HCT116 (cell line): Measurements from ENCODE around the gene ADGRD1. TPM values are rescaled to one million over a fixed set of nuclear protein-coding genes. Genes with fewer than 3 reads are reported as not detected.

Source experiments
- ATAC-seq: fragments of 200-7000 bp; cut with Tn5 transposase; 2 replicates; pipeline ENCODE4 v1.9.1; 2020; ENCODE audit warnings: mild to moderate bottlenecking, moderate library complexity
- BruUV-seq: library from RNA; stranded (reverse); fragments of 400-500 nt; replicated peaks from 2 replicates; lab custom pipeline; 2021; lab: Mats Ljungman, UMichigan
- CTCF ChIA-PET: fragments of 300-600 bp; sonication (Branson Sonifier 250); formaldehyde crosslinking; loops from one replicate; lab custom pipeline; 2021; ENCODE audit warnings: antibody characterized with exemption; lab: Charles Lee
- POLR2A ChIA-PET: fragments of 300-600, 350-600 bp; sonication (Branson Sonifier 250); formaldehyde crosslinking; loops from one replicate; lab custom pipeline; 2021; ENCODE audit warnings: antibody characterized with exemption; lab: Charles Lee
- RAD21 ChIA-PET, 2 experiments: fragments of 300-600 bp; sonication (Branson Sonifier 250); formaldehyde crosslinking; loops; one replicate each; lab custom pipeline; 2023; ENCODE audit warnings: low total read pairs in 2 of 2; ENCODE audit not compliant: uncharacterized antibody in 2 of 2, unreplicated experiment in 2 of 2, low non-redundant PET in 1 of 2; lab: Charles Lee
- DNase-seq: peaks from one replicate; pipeline ENCODE4 v3.0.0-alpha.2; 2010; ENCODE audit warnings: low read depth, low spot score
- H2AFZ ChIP-seq: fragments of 200-600 bp; shearing (Covaris generic), sonication (generic); 2 replicates; pipeline ENCODE4 v1.6.1; 2017; ENCODE audit warnings: low read depth, mixed run types, mixed read lengths, antibody characterized with exemption, low read length; ENCODE audit not compliant: poor library complexity, severe bottlenecking
- H3K27ac ChIP-seq: 2 replicates; pipeline ENCODE4 v1.5.1; 2012; ENCODE audit warnings: low read depth, low read length
- H3K27me3 ChIP-seq: fragments of 200-600 bp; sonication (generic); 2 replicates; pipeline ENCODE4 v1.6.1; 2016; ENCODE audit warnings: mixed run types, low read length, mixed read lengths; ENCODE audit not compliant: insufficient read depth
- H3K36me3 ChIP-seq, 2 experiments: fragments of 200-500 bp in 1 of 2; fragments of 200-600 bp in 1 of 2; sonication (Bioruptor generic) in 1 of 2; sonication (generic) in 1 of 2; 2 replicates each; pipeline versions ENCODE4 v1.5.1 to v1.6.1; 2014 to 2016; ENCODE audit warnings: low read length in 2 of 2, inconsistent platforms in 1 of 2, mixed read lengths in 1 of 2, mixed run types in 1 of 2; ENCODE audit not compliant: insufficient read depth in 2 of 2, control insufficient read depth in 1 of 2
- H3K4me1 ChIP-seq, 2 experiments: fragments of 200-600 bp in 1 of 2; sonication (generic) in 1 of 2; 2 replicates each; pipeline versions ENCODE4 v1.5.1 to v1.6.1; 2012 to 2017; ENCODE audit warnings: low read length in 2 of 2, inconsistent platforms in 1 of 2, mild to moderate bottlenecking in 1 of 2, mixed read lengths in 1 of 2, mixed run types in 1 of 2, moderate library complexity in 1 of 2; ENCODE audit not compliant: insufficient read depth in 2 of 2, control insufficient read depth in 1 of 2
- H3K4me2 ChIP-seq: fragments of 200-600 bp; sonication (generic); 2 replicates; pipeline ENCODE4 v1.6.1; 2017; ENCODE audit warnings: mixed run types, low read length, mixed read lengths
- H3K4me3 ChIP-seq, 2 experiments: fragments of 200-600 bp in 1 of 2; sonication (generic) in 1 of 2; replicated peaks in 1 of 2; 2 replicates each; pipeline ENCODE4 v1.5.1; 2011 to 2016; ENCODE audit warnings: low read length in 2 of 2, control low read depth in 1 of 2, low read depth in 1 of 2, mild to moderate bottlenecking in 1 of 2, mixed read lengths in 1 of 2, mixed run types in 1 of 2
- H3K79me2 ChIP-seq: fragments of 200-600 bp; sonication (generic); 2 replicates; pipeline ENCODE4 v1.6.1; 2017; ENCODE audit warnings: mild to moderate bottlenecking, mixed run types, low read length, moderate library complexity, mixed read lengths; ENCODE audit not compliant: insufficient read depth
- H3K9ac ChIP-seq: fragments of 200-600 bp; sonication (generic); 2 replicates; pipeline ENCODE4 v1.6.1; 2016; ENCODE audit warnings: low read length, mixed read lengths
- H3K9me2 ChIP-seq: fragments of 200-600 bp; sonication (generic), shearing (Covaris generic); 2 replicates; pipeline ENCODE4 v1.6.1; 2017; ENCODE audit warnings: mixed run types, mild to moderate bottlenecking, moderate library complexity; ENCODE audit not compliant: insufficient read depth
- H3K9me3 ChIP-seq, 2 experiments: fragments of 200-500 bp in 1 of 2; fragments of 200-600 bp in 1 of 2; sonication (Bioruptor generic) in 1 of 2; sonication (generic) in 1 of 2; 2 replicates each; pipeline ENCODE4 v1.6.1; 2014 to 2017; ENCODE audit warnings: low read length in 2 of 2, mixed read lengths in 2 of 2, inconsistent platforms in 1 of 2, low read depth in 1 of 2, mild to moderate bottlenecking in 1 of 2, mixed run types in 1 of 2, moderate library complexity in 1 of 2; ENCODE audit not compliant: control insufficient read depth in 1 of 2, insufficient read depth in 1 of 2
- H4K20me1 ChIP-seq: fragments of 200-600 bp; sonication (generic), shearing (Covaris generic); 2 replicates; pipeline ENCODE4 v1.6.1; 2017; ENCODE audit warnings: mixed run types, mild to moderate bottlenecking, moderate library complexity; ENCODE audit not compliant: insufficient read depth
- MAX ChIP-seq: IDR thresholded peaks from 2 replicates; pipeline ENCODE4 v1.6.1; 2012
- ZFX ChIP-seq: fragments of 450-650 bp; IDR thresholded peaks from 2 replicates; pipeline ENCODE4 v1.6.1; 2017
- ZNF274 ChIP-seq: fragments of 200-500 bp; sonication (Bioruptor generic); IDR thresholded peaks from 2 replicates; pipeline ENCODE4 v1.6.1; 2014; ENCODE audit warnings: mild to moderate bottlenecking, low read depth, low read length, inconsistent platforms
- intact Hi-C: fragments of 100-400 bp; cut with micrococcal nuclease; formaldehyde crosslinking; loops from 2 replicates; pipeline ENCODE4 v1.10.0; 2022
- total RNA-seq: library from RNA; stranded (reverse); gene quantifications from one replicate; pipeline ENCODE4 v1.2.1, GENCODE V29; 2021; ENCODE audit not compliant: unreplicated experiment

Gene ADGRD1
- total RNA-seq, 1 experiment from 2014 or later: 0.44 TPM

GRCh38 chr12:131108177-131108955 is 154.7 kb downstream of the ADGRD1 start:
- POLR2A ChIA-PET: no interaction called here
- H2AFZ ChIP-seq: no peak overlapping the region
- intact Hi-C loops: no loop called here
- H3K9ac ChIP-seq: no peak overlapping the region
- DNase-seq (no peak), ATAC-seq (no peak)
- RAD21 ChIA-PET: no interaction called here
- no peaks in the 10 kb centered on the region for H3K27me3 ChIP-seq
- H3K9me3 ChIP-seq: no peaks in the 10 kb centered on the region
- no peaks in the 10 kb centered on the region for H3K9me2 ChIP-seq
- CTCF ChIA-PET: no interaction called here
- no peak overlapping the region for H3K4me3 ChIP-seq
- no peaks in the 10 kb centered on the region for H3K79me2 ChIP-seq
- no peak overlapping the region for H3K4me2 ChIP-seq
- H4K20me1 ChIP-seq: no peaks in the 10 kb centered on the region
- H3K36me3 ChIP-seq: no peaks in the 10 kb centered on the region
- TF ChIP-seq MAX: 0 out of 2 replicates have a peak, but pooled peaks have one; percentile 28
- TF ChIP-seq ZNF274: no peak
- H3K27ac ChIP-seq: no peak overlapping the region
- peaks cover 0 to 17% of the 10 kb centered on the region in 2 experiments; a peak in 2 of 4 replicates for H3K4me1 ChIP-seq
- no TSS peak for BruUV-seq

DNA sequence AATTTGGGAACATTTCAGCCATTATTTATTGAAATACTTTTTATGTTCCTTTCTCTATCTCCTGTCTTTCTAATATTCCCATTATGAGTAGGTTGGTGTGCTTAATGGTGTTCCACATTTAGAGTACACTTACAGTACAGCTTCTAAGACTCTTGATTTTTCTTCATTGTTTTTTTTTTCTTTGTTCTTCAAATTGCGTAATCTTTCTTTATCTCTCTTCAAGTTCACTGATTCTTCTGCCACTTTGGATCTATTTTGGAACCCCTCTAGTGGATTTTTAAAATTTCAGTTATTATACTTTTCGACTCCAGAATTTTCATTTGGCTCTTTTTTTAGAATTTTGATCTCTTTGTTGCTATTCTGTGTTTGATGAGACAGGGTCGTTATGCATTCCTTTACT is 157.7 kb downstream of the ADGRD1 start:
- no TSS peak for BruUV-seq
- CTCF ChIA-PET: no interaction called here

More for the DNA sequence above, 157.7 kb downstream of the ADGRD1 start:
- no peak for DNase-seq
- Histone ChIP-seq H3K9me2 (no peaks in the 10 kb centered on the region), H3K36me3 (no peaks in the 10 kb centered on the region), H3K4me2 (no peak overlapping the region), H3K4me3 (no peak overlapping the region), H3K9me3 (no peaks in the 10 kb centered on the region), H3K27me3 (no peaks in the 10 kb centered on the region), H2AFZ (no peak overlapping the region), H3K9ac (no peak overlapping the region), H4K20me1 (no peaks in the 10 kb centered on the region), H3K4me1 (peaks cover 0 to 11% of the 10 kb centered on the region in 2 experiments; a peak in 2 of 4 replicates), H3K79me2 (no peaks in the 10 kb centered on the region), H3K27ac (no peak overlapping the region)
- TF ChIP-seq ZFX: no peak
- RAD21 ChIA-PET: no interaction called here
- ATAC-seq: no peak
- intact Hi-C loops: no loop called here
- POLR2A ChIA-PET: no interaction called here
